ENCODE measurements around the gene PAX8. TPM values are rescaled to one million over a fixed set of nuclear protein-coding genes. Genes with fewer than 3 reads are reported as not detected.

PAX8 gene
- total RNA-seq, 1 experiment from 2014 or later, result 3.1 TPM

DNA sequence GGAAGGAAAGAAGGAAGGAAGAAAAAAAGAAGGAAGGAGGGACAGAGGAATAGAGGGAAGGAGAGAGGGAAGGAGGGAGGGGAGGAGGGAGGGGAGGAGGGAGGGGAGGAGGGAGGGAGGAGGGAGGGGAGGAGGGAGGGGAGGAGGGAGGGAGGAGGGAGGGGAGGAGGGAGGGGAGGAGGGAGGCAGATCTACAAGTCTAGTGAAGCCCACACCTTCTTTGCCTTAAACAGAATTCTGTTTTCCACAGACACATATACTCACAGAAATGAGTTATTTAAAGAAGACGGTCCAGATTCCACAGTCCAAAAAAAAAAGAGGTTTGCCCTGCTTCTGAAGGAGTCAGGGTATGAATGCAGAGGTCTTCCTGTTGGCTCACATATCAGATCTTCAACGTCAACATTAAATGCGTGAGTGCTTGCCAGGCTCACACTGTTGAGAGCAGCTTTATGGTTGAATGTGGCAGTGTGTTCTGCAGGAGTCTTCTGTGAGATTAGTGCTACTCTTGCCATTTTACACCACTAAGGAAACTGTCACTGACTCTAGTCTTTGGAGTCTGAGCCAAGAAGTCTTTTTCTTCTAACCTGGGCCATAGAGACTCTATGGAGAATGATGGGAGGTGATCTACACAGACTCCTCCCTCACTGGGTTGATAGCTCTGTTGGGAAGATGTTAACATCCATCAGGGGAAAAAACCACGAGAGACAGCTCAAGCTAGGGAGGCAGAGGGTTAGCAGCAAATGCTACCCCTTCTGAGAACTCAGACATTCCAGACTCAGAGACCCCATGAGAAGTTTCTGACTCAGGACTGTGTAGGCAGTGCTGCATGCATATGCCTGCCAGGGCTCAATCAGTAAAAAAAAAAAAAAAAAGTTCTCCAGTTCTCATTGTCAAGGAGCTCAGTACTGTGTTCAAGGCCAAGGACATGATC is 23.3 kb downstream of the PAX8 start:
- intact Hi-C loops (cut with micrococcal nuclease; ENCODE audit: unreplicated experiment), result no loop called here
- no peaks in the 10 kb centered on the region for H3K9me3 ChIP-seq (ENCODE audit: low read depth, low read length, poor library complexity, severe bottlenecking)
- TF ChIP-seq, protein P1, sequence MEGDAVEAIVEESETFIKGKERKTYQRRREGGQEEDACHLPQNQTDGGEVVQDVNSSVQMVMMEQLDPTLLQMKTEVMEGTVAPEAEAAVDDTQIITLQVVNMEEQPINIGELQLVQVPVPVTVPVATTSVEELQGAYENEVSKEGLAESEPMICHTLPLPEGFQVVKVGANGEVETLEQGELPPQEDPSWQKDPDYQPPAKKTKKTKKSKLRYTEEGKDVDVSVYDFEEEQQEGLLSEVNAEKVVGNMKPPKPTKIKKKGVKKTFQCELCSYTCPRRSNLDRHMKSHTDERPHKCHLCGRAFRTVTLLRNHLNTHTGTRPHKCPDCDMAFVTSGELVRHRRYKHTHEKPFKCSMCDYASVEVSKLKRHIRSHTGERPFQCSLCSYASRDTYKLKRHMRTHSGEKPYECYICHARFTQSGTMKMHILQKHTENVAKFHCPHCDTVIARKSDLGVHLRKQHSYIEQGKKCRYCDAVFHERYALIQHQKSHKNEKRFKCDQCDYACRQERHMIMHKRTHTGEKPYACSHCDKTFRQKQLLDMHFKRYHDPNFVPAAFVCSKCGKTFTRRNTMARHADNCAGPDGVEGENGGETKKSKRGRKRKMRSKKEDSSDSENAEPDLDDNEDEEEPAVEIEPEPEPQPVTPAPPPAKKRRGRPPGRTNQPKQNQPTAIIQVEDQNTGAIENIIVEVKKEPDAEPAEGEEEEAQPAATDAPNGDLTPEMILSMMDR (conservative IDR thresholded peaks at IDR 0.05; ENCODE audit: low read depth, low read length), result no peak
- TF ChIP-seq EZH2 (IDR thresholded peaks at IDR 0.05; ENCODE audit: borderline replicate concordance, low read depth, low read length, poor library complexity, severe bottlenecking), result no peak

DNA sequence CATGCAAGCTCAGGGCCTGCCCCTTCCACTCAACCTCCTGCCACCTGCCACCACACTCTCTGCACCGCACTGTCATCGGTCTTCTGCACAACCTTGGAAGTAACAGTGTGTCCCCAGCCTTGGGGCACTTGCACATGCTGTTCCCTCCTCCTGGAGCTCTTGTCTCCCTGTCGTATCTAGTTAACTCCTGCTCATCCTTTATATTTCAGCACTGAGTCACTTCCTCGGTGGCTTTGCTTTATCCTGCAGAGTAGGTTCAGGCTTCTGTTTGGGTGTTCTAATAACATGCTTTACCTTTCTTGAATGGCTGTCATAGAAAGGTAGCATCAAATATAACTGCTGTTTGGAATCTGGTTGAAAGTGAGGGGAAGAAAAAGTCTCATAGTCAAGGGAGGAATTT is 25.3 kb downstream of the PAX8 start:
- Histone ChIP-seq H3K27ac (ENCODE audit: low read depth, low read length, poor library complexity, severe bottlenecking) (no peak overlapping the region), H3K4me3 (ENCODE audit: low read depth, low read length, poor library complexity, severe bottlenecking) (no peak overlapping the region), H3K4me1 (ENCODE audit: insufficient read depth, low read length, poor library complexity, severe bottlenecking) (no peaks in the 10 kb centered on the region), H3K36me3 (ENCODE audit: insufficient read depth, low read length, poor library complexity, severe bottlenecking) (peaks cover 6% of the 10 kb centered on the region), H3K9me3 (ENCODE audit: low read depth, low read length, poor library complexity, severe bottlenecking) (no peaks in the 10 kb centered on the region), H3K27me3 (replicated peaks; ENCODE audit: insufficient read depth, low read depth, low read length, poor library complexity) (no peaks in the 10 kb centered on the region)
- BruUV-seq (replicated peaks), result no TSS peak
- ChIA-PET POLR2A (ENCODE audit: low non-redundant PET) (no interaction called here), CTCF (no interaction called here)
- no peak for TF ChIP-seq EZH2 (IDR thresholded peaks at IDR 0.05; ENCODE audit: borderline replicate concordance, low read depth, low read length, poor library complexity, severe bottlenecking)
- TF ChIP-seq, protein P1 (conservative IDR thresholded peaks at IDR 0.05; ENCODE audit: low read depth, low read length), result no peak
- intact Hi-C loops (cut with micrococcal nuclease; ENCODE audit: unreplicated experiment), result no loop called here
- no peak for DNase-seq (ENCODE audit: low spot score)

More for the DNA sequence above, 23.3 kb downstream of the PAX8 start:
- peaks cover 12% of the 10 kb centered on the region for H3K36me3 ChIP-seq (ENCODE audit: insufficient read depth, low read length, poor library complexity, severe bottlenecking)
- ChIA-PET CTCF (no interaction called here), POLR2A (ENCODE audit: low non-redundant PET) (no interaction called here)
- H3K27me3 ChIP-seq (replicated peaks; ENCODE audit: insufficient read depth, low read depth, low read length, poor library complexity), result no peaks in the 10 kb centered on the region
- BruUV-seq (replicated peaks), result no TSS peak
- DNase-seq (ENCODE audit: low spot score), result no peak
- no peak overlapping the region for H3K4me3 ChIP-seq (ENCODE audit: low read depth, low read length, poor library complexity, severe bottlenecking)
- H3K27ac ChIP-seq (ENCODE audit: low read depth, low read length, poor library complexity, severe bottlenecking), result no peak overlapping the region
- no peaks in the 10 kb centered on the region for H3K4me1 ChIP-seq (ENCODE audit: insufficient read depth, low read length, poor library complexity, severe bottlenecking)

GRCh38 chr2:113252047-113252590 is 26.6 kb downstream of the PAX8 start:
- intact Hi-C loops (cut with micrococcal nuclease; ENCODE audit: unreplicated experiment), result no loop called here
- DNase-seq (ENCODE audit: low spot score), result no peak
- BruUV-seq (replicated peaks), result no TSS peak
- POLR2A ChIA-PET (ENCODE audit: low non-redundant PET), result no interaction called here
- Histone ChIP-seq H3K36me3 (ENCODE audit: insufficient read depth, low read length, poor library complexity, severe bottlenecking) (peaks cover 4% of the 10 kb centered on the region), H3K27ac (ENCODE audit: low read depth, low read length, poor library complexity, severe bottlenecking) (no peak overlapping the region), H3K4me1 (ENCODE audit: insufficient read depth, low read length, poor library complexity, severe bottlenecking) (no peaks in the 10 kb centered on the region), H3K9me3 (ENCODE audit: low read depth, low read length, poor library complexity, severe bottlenecking) (no peaks in the 10 kb centered on the region), H3K4me3 (ENCODE audit: low read depth, low read length, poor library complexity, severe bottlenecking) (no peak overlapping the region), H3K27me3 (replicated peaks; ENCODE audit: insufficient read depth, low read depth, low read length, poor library complexity) (no peaks in the 10 kb centered on the region)
- CTCF ChIA-PET, result no interaction called here
- TF ChIP-seq, protein P1 (conservative IDR thresholded peaks at IDR 0.05; ENCODE audit: low read depth, low read length), result no peak
- TF ChIP-seq EZH2 (IDR thresholded peaks at IDR 0.05; ENCODE audit: borderline replicate concordance, low read depth, low read length, poor library complexity, severe bottlenecking), result no peak
